AML-193 (cell line): ENCODE results near the gene DAPK1.
A peak's percentile ranks its signal among the peaks of the same experiment; 100 is the strongest.

Experiments
- DNase-seq, 2 experiments: peaks; one replicate each; lab custom pipeline; 2025; lab: John Stamatoyannopoulos, UW

Gene DAPK1

DNA sequence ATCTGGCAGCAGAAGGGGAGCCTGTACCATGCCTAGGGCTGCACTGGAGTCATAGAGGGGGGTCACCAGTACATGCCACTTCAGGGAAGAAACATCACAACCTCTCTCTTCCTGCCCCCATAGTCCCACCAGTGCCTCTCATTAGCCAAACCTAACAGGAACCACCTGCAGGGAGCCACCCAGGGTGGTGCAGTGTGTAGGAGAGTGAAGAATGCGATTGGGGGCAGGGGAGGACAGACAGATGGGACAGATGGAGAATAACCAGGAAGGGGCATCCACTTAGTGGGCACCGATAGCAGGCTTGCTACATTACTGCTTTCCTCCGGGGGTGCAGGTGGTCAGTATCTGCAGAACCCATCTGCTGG, 19.2 kb downstream of the DAPK1 start:
- no peak for DNase-seq

- no peak for DNase-seq
Observed at GRCh38 chr9:87517732-87518131, 20.1 kb downstream of the DAPK1 start.

- DNase-seq: peak; percentile 63 to 75
Observed at GRCh38 chr9:87518702-87519335, 21.2 kb downstream of the DAPK1 start.

GRCh38 chr9:87519461-87519860, 21.8 kb downstream of the DAPK1 start:
- DNase-seq: no peak

DNA sequence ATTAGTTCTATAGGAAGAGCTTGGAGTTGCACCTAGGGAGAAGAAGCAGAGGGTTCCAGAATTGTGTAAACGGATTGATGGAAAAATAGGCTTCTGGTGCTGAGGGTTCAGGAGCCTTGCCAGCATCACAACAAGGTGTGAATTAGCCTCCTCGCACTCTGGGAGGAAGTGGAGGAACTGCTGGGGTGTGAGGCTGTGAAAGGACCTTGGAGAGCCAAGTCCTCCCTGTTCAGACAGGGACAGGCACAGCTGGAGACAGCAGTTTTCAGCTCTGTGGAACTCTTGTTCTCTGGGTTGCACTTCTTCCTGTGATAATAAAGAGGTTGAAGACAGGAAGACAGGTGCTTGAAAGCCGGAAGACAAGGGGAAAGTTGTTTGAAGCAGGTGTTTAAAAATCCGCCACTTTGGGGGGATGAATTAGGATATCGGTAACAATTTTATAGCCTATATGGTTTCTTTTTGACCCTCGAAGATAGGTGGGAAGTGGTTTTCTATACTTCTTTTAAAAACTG, 22.6 kb downstream of the DAPK1 start:
- no peak for DNase-seq

DNA sequence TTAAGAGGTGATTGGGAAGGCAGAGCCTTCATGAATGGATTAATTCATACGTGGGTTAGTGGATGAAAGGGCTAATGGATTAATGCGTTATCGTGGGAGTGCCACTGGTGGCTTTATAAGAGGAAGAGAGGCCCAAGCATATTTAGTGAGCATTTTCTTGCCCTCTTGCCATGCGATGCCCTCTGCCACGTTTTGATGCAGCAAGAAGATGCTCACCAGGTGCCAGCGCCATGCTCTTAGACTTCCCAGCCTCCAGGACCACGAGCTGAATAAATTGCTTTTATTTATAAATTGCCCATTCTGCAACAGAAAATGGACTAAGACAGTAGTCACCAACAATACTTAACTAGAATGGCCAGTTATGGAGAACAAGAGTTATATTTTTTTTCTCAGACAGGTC, 24.2 kb downstream of the DAPK1 start:
- no peak for DNase-seq

GRCh38 chr9:87524061-87524460, 26.4 kb downstream of the DAPK1 start:
- no peak for DNase-seq

GRCh38 chr9:87525546-87526303, 28.1 kb downstream of the DAPK1 start:
- no peak for DNase-seq

GRCh38 chr9:87527211-87527916, 29.7 kb downstream of the DAPK1 start:
- no peak for DNase-seq

DNA sequence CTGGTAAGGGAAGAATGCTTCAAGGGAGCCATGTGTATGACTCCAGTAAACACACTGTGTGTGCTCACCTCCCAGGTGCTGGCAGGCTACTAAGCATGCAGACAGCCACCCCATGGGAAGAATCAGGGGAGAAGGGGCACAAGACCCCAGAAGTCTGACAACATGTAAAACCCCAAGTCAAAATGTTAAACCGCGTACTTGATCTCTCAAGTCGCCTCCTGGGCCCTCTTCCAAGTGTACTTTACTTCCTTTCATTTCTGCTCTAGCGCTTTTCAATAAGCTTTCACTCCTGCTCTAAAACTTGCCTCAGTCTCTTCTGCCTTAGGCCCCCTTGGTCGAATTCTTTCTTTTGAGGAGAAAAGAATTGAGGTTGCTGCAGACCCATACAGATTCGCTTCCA, 31.3 kb downstream of the DAPK1 start:
- no peak for DNase-seq

DNA sequence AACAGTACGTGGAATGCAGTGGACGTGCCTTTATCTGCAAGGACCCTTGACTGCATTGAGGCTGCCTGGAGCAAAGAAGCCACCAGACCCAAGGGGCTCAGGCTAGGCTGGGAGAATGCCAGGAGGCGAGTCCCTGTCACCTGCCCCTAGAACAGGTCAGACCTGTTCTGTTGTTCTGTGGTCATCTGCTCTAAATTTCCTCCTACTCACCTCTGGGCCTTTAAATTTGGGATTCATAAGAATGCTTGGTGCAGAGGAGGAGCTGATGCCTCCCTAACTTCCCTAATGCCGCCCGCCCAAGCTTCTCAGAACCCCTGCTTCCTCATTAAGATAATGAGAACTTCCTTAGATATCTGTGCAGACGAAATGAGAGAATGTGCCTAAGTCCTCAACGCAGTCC, 32.0 kb downstream of the DAPK1 start:
- peak in 1 of 2 experiments; percentile 6 for DNase-seq

- DNase-seq: no peak
Observed at GRCh38 chr9:87530716-87531115, 33.0 kb downstream of the DAPK1 start.

- DNase-seq: no peak
Observed at GRCh38 chr9:87531370-87532295, 34.0 kb downstream of the DAPK1 start.

GRCh38 chr9:87533271-87533670, 35.6 kb downstream of the DAPK1 start:
- no peak for DNase-seq

GRCh38 chr9:87534036-87534435, 36.4 kb downstream of the DAPK1 start:
- DNase-seq: no peak

- no peak for DNase-seq
Observed at GRCh38 chr9:87534957-87535356, 37.3 kb downstream of the DAPK1 start.

- no peak for DNase-seq
Observed at GRCh38 chr9:87535817-87536539, 38.3 kb downstream of the DAPK1 start.

DNA sequence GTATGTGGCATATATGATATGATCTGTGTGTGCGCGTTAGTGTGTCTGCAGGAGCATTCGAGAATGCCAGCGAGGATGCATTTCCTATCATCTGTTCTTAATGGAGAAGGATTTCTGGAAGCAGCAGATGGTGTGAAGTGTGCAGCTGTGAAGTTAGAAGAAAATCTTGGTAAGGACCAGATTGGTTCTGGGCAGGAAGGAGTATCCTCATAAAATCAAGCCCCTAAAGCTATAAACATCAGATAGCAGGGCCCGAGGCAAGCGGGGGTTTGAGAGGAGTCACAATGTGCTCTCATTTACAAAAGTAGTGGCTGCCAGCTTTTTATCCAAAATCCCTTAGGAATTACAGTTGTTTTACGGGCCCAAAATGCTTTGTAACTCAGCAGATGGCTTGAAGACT, 40.0 kb downstream of the DAPK1 start:
- DNase-seq: no peak

GRCh38 chr9:87540444-87541105, 42.9 kb downstream of the DAPK1 start:
- no peak for DNase-seq

DNA sequence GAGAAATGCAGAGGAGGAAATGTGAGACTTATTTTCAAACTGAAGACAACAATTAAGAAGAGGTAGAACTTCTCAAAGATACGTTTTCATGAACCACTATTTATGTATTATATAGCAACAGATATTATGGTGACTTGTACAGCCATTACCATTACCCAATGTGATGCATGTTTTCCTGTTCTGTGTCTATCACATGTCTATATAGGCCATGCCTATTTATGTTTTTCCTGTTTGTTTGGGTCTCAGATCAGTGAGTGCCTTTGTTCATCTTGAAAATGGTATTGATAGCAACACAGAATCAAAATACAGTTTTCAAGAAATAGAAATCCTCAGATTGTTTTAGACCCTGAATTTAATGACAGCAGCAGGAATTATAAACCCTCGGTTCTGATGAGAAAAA, 44.0 kb downstream of the DAPK1 start:
- no peak for DNase-seq

GRCh38 chr9:87542141-87542540, 44.5 kb downstream of the DAPK1 start:
- DNase-seq: no peak
